Activated gamma-delta T cell treated with Interleukin-2 at 50 U/mL for 16 hours (primary cell): Measurements from ENCODE around the gene NRP1.

Experiments
- DNase-seq: peaks from one replicate; pipeline ENCODE4 v3.0.0-alpha.2; 2020

Gene NRP1

DNA sequence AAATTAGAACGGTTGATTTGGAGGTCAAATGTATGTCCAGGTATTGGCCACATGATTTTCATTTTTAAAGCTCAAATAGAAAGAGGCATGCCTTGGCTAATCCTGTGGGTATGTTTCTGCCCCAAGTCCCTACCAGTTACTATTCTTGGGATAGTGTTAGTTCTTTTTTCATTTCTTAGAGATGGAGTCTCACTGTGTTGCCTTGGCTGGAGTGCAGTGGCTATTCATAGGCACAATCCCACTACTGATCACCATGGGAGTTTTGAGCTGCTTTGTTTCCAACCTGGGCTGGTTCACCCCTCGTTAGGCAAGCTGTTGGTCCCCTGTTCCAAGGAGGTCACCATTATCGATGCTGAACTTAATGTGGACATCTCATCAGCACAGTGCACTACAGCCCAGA is 46.3 kb downstream of the NRP1 start:
- no peak for DNase-seq

DNA sequence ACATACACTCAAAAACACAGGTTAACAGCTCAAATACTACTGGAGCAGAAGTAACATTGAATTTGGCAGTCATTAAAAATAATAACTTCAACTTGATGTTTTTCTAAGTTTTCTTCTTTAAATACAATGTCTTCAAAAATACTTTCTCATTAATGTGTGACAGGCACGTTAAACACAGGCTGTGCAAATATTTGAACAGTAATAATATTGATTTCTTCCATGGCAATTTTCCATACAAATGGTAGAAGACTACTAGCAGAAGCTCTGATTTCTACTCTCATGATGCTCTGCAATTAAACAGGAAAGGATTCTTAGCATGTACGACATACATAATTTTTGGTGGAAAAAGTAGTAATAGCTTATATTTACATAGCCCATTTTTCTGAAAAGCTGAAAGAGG is 47.4 kb downstream of the NRP1 start:
- no peak for DNase-seq

DNA sequence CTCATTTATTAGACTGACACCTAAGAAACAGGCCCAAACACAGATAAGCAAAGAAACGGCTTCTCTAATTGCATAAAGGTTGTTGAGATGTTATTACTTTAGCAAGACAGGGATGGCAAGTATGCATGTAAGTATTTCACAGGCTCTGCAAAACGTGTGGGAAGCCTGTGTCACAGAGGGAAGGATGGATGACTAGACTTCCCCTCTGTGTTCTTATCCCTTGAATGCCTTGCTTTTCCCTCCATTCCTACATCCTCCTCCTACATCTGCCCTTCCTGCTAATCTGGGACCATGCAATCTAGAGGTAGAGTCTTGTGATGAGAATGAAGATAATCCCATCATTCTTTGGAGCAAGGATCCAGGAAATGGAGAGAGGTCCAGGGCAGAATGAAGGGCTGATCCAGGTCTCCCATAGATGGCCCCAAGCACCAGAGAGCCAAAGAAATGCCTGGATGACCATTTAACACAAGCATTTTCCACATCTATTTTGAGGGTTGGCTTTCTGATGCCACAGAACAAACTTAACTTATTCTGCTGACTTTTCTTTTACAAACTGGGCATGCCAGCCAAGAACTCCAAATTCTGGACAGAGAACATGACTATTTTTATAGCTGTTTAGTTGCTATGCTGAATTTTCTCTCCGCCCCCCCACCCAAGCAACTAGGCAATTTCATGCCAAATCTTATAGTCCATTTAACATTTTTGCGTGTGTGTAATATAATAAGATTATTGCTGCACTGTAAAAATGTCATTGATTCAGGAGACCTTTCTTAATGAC is 48.1 kb downstream of the NRP1 start:
- DNase-seq: no peak

GRCh38 chr10:33284945-33285344 is 49.5 kb downstream of the NRP1 start:
- DNase-seq: no peak

DNA sequence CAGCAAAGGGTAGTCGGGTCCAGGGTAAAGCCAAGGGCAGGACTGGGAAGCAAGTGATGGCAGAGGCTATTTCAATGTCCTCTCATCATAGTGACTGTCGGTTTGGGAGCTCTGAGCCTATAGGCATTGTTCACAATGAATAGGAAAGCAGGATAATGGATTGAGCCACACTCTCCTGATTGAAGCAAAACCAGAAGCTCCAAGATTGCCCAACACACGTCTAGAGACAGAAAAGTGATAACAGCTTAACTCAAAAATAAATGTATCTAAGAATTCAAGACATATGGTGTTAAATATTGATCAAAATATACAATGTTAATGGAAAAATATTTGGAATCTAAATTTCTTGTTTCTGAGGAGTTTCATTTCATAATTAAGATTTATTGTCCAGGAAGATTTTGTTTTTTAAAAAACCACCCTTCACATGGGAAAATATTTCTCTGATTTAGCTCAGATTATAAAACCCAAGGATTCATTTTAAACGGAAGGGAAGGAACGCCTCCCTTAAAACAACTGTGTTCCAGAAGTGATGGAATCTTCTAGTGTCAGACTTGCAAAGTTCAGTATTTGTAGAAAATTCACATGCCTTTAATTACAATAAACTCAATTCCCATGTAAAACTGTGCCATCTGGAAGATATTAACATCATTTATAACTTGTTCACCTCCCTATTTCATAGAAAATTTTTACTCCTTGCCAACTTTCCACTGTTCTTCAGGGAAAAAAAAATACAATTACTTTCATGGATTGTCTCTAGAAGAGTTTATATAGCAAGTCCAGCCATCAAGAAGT is 54.5 kb downstream of the NRP1 start:
- DNase-seq: no peak

DNA sequence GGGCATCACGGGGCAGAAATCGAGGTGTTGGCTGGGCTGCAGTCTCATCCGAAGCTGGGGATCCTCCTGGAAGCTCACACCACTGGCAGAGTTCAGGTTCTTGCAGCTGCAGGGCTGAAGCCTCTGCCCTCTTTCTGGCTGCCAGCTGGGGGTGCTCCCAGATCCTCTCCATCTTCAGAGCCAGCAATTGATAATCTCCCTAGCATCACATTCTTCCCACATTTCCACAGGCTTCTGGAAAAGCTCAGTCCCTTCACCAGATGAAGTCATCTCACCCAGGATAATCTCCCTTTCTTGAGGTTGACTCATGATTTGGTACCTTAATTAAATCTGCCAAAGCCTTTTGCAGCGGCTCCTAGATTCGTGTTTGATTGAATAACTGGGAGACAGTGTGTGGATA is 55.2 kb downstream of the NRP1 start:
- DNase-seq: no peak

GRCh38 chr10:33278198-33278597 is 56.3 kb downstream of the NRP1 start:
- no peak for DNase-seq

- no peak for DNase-seq
Observed at GRCh38 chr10:33277135-33277536, 57.3 kb downstream of the NRP1 start.

- no peak for DNase-seq
Observed at GRCh38 chr10:33276282-33276923, 58.1 kb downstream of the NRP1 start.

DNA sequence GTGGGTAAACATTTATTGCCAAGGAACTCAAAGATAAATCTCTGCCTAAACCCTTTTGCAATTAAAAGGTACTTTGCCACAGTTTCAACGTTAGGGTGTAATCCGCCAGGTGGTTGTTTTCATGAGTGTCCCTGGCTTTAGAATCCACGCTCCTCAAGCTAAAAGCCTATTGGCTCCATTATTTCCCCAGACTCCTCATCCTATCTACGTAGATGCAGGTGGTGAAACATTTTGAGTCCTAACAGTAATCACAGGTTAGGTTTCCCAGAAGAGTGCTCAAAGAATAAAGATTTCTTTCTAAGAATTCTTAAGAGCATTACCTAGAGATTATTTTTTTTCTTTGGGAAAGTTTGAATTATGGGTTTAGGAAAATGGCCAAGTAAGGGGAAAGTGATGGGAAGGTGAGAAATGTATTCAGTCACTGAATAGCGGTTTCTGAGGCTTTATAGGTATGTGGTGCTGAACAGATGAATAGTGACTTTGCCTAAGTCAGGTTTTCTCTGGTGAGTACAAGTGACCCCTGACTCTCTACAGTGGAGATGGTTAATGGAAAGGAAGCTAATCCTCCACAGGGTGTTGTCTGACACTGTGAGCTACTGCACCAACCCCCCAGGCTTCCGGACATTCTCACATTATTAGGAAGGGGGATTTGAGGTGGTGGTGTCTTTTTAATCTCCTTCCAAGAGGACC is 60.2 kb downstream of the NRP1 start:
- DNase-seq: no peak

DNA sequence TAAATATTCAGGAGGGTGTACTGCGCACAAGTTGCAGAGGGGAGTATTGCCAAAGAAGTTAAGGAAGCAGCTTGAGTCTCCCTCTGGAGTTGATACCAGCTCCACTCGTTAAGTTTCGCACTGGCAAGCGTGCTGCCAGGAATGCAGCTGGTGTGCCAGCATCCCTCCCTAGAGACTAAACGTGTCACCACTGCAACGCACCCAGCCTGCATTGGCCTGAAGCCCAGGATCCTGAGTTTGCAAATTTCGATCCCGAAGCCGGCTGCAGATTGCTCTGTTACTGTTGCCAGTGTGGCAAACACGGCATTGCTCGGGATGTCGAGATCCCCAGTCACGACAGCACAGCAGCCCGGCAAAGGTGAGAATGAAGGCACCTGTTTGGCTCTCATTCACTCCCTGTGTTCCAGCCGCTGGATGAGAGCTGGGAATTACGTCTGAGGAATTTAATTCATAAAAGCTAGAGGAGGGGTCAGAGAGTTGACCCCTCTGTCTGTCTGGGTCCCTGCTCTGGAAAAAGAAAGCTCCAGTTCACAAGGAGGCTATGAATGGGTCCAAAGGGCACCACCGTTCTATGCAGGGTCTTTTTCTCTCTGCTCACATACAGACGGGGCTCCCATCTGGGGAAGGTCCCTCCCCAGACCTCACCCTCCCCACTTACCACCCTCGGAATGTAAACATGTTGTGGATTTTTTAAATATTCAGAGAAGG is 61.0 kb downstream of the NRP1 start:
- no peak for DNase-seq

DNA sequence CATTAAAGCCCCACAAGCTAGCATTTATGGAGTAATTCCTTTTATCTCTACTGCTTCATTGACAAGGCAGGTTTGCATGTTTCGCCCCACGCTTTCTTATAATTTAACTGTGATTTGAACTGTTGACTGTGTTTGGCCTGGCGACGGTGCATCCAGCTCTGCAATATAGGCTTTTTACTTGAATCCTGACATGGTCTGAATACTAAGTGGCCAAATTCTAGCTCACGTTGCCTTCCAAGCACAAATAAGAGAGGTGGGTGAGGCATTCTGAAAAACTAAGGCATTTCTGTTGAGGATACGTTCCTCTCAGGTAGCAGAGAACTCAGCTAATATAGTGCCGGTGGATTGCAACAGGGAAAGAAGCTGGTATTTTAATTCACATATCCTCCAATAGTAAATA is 61.8 kb downstream of the NRP1 start:
- no peak for DNase-seq

DNA sequence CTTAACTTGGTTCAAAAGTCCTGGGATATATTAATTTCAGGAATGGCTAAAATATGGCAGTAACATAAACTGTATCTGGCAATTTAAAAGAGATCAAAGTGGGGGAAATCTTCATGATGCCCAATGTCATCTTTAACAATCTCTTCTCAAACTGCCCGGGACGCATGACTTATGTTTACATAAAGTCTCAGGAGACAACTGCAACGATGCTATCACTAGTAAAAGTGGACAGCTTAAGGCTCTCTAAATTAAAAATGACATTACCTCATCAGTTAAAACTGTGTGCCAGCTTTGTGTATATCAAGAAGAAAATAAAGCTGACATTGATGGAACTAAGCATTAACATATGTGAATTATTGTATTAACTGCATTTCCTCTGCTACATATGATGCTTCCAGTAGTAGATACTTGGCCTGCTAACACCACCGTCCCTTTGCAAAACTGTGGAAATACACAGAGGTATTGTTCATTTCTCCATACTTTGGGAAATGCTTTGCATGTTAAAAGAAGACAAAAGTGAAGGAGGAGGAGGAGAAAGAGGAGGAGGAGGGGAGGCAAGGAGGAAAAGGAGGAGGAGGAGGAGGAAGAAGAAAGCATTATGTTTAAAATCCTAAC is 62.4 kb downstream of the NRP1 start:
- DNase-seq: no peak

DNA sequence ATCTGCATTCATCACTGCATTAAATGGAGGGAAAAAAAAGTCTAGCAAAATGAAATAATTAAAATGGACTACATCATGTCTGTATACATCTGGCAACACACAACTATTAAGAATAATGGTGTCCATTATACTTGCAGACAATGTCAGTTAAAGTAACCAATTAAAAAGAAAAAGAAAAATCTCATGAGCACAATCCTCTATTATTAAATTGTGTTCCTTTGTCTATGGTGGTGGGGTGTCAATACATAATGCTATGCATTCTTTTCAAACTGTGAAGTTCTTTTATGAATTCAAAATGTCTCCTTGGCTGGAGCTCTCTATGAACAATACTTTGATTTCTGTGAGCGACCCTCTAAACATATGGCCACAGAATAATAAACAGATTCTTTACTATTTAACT is 63.5 kb downstream of the NRP1 start:
- DNase-seq: no peak

- no peak for DNase-seq
Observed at GRCh38 chr10:33267708-33268107, 66.8 kb downstream of the NRP1 start.

DNA sequence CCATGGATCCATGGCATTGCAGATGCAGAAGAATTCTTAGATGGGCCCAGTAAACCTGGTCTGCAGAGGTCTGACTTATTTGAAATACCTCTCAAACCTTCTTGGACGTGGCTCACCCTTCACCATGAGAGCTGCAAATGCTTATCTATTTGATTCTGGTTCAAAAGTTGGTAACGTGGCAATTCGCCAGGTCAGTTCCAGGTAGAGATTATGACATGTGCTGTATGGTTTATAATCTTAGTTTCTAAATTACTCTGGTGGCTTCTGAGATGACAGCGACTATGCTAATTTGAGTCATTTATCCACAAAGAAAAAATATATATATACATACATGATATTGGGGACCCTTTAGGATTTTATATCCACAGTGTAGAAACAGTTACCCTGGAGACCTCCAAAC is 68.8 kb downstream of the NRP1 start:
- DNase-seq: no peak

- no peak for DNase-seq
Observed at GRCh38 chr10:33263453-33263852, 71.0 kb downstream of the NRP1 start.

- DNase-seq: no peak
Observed at GRCh38 chr10:33262871-33263270, 71.6 kb downstream of the NRP1 start.

- no peak for DNase-seq
Observed at GRCh38 chr10:33260403-33261149, 73.9 kb downstream of the NRP1 start.

DNA sequence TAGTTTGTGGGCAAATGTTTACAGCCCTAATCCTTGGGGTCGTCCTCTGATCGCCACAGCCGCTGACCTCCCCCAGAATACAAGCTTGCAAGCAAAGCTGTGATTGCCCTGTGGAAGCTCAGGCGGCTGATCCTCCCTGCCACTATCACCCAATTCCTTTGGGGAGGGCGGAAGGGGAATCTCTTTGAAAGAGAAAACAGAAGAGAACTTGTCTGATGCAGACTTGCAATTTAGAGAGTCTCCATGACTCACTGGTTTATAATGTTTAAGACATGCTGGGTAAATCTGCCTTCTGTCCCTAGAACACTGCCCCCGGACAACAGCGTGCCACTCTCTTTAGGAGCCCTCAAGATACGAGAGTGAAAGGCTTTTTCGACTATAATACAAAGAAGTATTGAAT is 75.5 kb downstream of the NRP1 start:
- no peak for DNase-seq

GRCh38 chr10:33257439-33258080 is 76.9 kb downstream of the NRP1 start:
- DNase-seq: no peak
